Endometrium (tissue), 2 donors: ENCODE results near the gene BLNK.

Experiments used
- FAIRE-seq: peaks from 2 replicates; lab custom pipeline; 2012; peaks lifted over from hg19 to GRCh38; lab: Jason Lieb, UNC
- donor health status: control.
- donor health status: control.

Gene BLNK

GRCh38 chr10:96261930-96262329 lies 9.4 kb downstream of the BLNK start:
- FAIRE-seq: no peak

- no peak for FAIRE-seq
These were observed 10.2 kb downstream of the BLNK start for GRCh38 chr10:96261132-96261531.

GRCh38 chr10:96260014-96260413 lies 11.4 kb downstream of the BLNK start:
- no peak for FAIRE-seq

- no peak for FAIRE-seq
These were observed 12.2 kb downstream of the BLNK start for GRCh38 chr10:96259150-96259549.

GRCh38 chr10:96257944-96258343 lies 13.4 kb downstream of the BLNK start:
- no peak for FAIRE-seq

GRCh38 chr10:96255549-96256333 lies 15.6 kb downstream of the BLNK start:
- no peak for FAIRE-seq

GRCh38 chr10:96254976-96255375 lies 16.4 kb downstream of the BLNK start:
- FAIRE-seq: no peak

GRCh38 chr10:96252730-96253129 lies 18.6 kb downstream of the BLNK start:
- no peak for FAIRE-seq

GRCh38 chr10:96250349-96250748 lies 21.0 kb downstream of the BLNK start:
- FAIRE-seq: no peak

GRCh38 chr10:96249264-96249663 lies 22.1 kb downstream of the BLNK start:
- no peak for FAIRE-seq

- FAIRE-seq: no peak
These were observed 27.0 kb downstream of the BLNK start for GRCh38 chr10:96244354-96244753.

- no peak for FAIRE-seq
These were observed 28.1 kb downstream of the BLNK start for GRCh38 chr10:96243296-96243695.

- no peak for FAIRE-seq
These were observed 28.5 kb downstream of the BLNK start for GRCh38 chr10:96242822-96243221.

- no peak for FAIRE-seq
These were observed 32.4 kb downstream of the BLNK start for GRCh38 chr10:96238646-96239623.

GRCh38 chr10:96236876-96237275 lies 34.5 kb downstream of the BLNK start:
- no peak for FAIRE-seq

- no peak for FAIRE-seq
These were observed 35.3 kb downstream of the BLNK start for GRCh38 chr10:96236090-96236478.

- FAIRE-seq: no peak
These were observed 35.9 kb downstream of the BLNK start for GRCh38 chr10:96235326-96236089.

- FAIRE-seq: no peak
These were observed 37.4 kb downstream of the BLNK start for GRCh38 chr10:96233959-96234358.

- FAIRE-seq: no peak
These were observed 40.8 kb downstream of the BLNK start for GRCh38 chr10:96230527-96230926.

- FAIRE-seq: no peak
These were observed 41.8 kb downstream of the BLNK start for GRCh38 chr10:96229568-96230030.

- FAIRE-seq: no peak
These were observed 42.9 kb downstream of the BLNK start for GRCh38 chr10:96228408-96228994.

- no peak for FAIRE-seq
These were observed 44.2 kb downstream of the BLNK start for GRCh38 chr10:96227206-96227605.
